ENCODE results near the gene LYL1. TPM values are rescaled to one million over a fixed set of nuclear protein-coding genes. Genes with fewer than 3 reads are reported as not detected.

The LYL1 gene
- total and polyA plus RNA-seq, 2 of the 13 experiments (the other 11 are each of a cell fraction or from before 2014, with no cell fraction given): 0.75 to 0.92 TPM

DNA sequence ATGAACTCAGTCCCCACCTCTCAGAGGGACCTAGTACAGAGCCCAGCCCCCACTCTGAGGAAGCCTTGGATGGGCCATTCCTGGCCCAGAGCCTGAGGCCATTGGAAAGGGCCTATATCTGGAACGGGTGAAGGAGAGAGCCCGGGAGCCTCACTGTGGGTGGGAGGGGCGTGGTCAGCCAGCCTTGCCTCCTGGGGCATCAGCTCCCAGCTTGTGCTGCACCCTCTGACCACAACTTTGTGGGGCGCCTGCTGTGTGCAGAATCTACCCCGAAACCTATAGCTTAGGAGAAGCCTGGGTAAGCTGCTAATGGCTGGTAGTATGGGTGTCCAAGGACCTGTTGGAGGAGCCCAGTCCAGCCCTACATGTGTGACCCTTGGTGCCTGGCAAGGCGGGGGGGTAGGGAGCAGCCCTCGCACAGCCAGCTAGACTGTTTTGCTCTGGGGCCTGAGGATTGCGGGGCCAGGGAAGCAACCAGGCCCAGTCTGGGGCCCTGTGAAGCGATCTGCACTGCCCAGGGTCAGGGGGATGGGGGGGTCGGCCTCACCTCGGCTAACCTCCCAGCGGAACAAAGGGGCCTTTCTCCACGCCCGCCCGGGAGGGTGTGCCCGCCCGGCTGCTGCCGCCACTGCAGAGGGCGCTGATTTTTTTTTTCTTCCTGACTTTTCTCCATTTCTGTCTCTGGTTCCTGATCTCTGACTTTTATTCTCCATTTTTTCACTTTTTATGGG is 42.3 kb downstream of the LYL1 start (continued):
- TF ChIP-seq ATF7-NPFF (CRISPR knock-in tag; IDR thresholded peaks at IDR 0.05; ENCODE audit: low read depth) (peak; percentile 68; the same call in 1 of the 2 replicates), ZMYM3 (CRISPR knock-in tag; IDR thresholded peaks at IDR 0.05) (peak; percentile 82), RNF2 (conservative IDR thresholded peaks at IDR 0.05; ENCODE audit: low read depth) (no peak), HDAC2 (CRISPR knock-in tag; IDR thresholded peaks at IDR 0.05) (peak; percentile 69), SNAI1 (CRISPR knock-in tag; IDR thresholded peaks at IDR 0.05; ENCODE audit: borderline replicate concordance) (no peak), MAZ (IDR thresholded peaks at IDR 0.05; ENCODE audit: borderline replicate concordance, low read depth, low read length) (peak; percentile 74; the same call in 1 of the 2 replicates), MAZ (CRISPR knock-in tag; IDR thresholded peaks at IDR 0.05; ENCODE audit: low read depth) (no peak), ZNF841 (CRISPR knock-in tag; IDR thresholded peaks at IDR 0.05; ENCODE audit: borderline replicate concordance) (no peak), ZNF264 (CRISPR knock-in tag; IDR thresholded peaks at IDR 0.05) (peak; percentile 64; the same call in 1 of the 2 replicates), MED1 (CRISPR knock-in tag; IDR thresholded peaks at IDR 0.05) (peak; percentile 83), ZNF564 (CRISPR knock-in tag; IDR thresholded peaks at IDR 0.05) (0 out of 2 replicates have a peak, but pooled peaks have one; percentile 20), JUNB (CRISPR knock-in tag; IDR thresholded peaks at IDR 0.05; ENCODE audit: borderline replicate concordance) (no peak), KAT7 (CRISPR knock-in tag; IDR thresholded peaks at IDR 0.05; ENCODE audit: borderline replicate concordance) (no peak), ZNF772 (CRISPR knock-in tag; IDR thresholded peaks at IDR 0.05) (peak; percentile 68; the same call in 1 of the 2 replicates), TP53 (CRISPR knock-in tag; conservative IDR thresholded peaks at IDR 0.05) (no peak), ZNF678 (CRISPR knock-in tag; IDR thresholded peaks at IDR 0.05) (no peak), ELF3 (CRISPR knock-in tag; IDR thresholded peaks at IDR 0.05) (peak; percentile 52)
- TF ChIP-seq, protein P1, sequence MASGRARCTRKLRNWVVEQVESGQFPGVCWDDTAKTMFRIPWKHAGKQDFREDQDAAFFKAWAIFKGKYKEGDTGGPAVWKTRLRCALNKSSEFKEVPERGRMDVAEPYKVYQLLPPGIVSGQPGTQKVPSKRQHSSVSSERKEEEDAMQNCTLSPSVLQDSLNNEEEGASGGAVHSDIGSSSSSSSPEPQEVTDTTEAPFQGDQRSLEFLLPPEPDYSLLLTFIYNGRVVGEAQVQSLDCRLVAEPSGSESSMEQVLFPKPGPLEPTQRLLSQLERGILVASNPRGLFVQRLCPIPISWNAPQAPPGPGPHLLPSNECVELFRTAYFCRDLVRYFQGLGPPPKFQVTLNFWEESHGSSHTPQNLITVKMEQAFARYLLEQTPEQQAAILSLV (CRISPR knock-in tag; IDR thresholded peaks at IDR 0.05; ENCODE audit: borderline replicate concordance): no peak
- TF ChIP-seq, protein P2, sequence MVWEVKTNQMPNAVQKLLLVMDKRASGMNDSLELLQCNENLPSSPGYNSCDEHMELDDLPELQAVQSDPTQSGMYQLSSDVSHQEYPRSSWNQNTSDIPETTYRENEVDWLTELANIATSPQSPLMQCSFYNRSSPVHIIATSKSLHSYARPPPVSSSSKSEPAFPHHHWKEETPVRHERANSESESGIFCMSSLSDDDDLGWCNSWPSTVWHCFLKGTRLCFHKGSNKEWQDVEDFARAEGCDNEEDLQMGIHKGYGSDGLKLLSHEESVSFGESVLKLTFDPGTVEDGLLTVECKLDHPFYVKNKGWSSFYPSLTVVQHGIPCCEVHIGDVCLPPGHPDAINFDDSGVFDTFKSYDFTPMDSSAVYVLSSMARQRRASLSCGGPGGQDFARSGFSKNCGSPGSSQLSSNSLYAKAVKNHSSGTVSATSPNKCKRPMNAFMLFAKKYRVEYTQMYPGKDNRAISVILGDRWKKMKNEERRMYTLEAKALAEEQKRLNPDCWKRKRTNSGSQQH (CRISPR knock-in tag; IDR thresholded peaks at IDR 0.05; ENCODE audit: low read depth): no peak
- TF ChIP-seq, protein P3, sequence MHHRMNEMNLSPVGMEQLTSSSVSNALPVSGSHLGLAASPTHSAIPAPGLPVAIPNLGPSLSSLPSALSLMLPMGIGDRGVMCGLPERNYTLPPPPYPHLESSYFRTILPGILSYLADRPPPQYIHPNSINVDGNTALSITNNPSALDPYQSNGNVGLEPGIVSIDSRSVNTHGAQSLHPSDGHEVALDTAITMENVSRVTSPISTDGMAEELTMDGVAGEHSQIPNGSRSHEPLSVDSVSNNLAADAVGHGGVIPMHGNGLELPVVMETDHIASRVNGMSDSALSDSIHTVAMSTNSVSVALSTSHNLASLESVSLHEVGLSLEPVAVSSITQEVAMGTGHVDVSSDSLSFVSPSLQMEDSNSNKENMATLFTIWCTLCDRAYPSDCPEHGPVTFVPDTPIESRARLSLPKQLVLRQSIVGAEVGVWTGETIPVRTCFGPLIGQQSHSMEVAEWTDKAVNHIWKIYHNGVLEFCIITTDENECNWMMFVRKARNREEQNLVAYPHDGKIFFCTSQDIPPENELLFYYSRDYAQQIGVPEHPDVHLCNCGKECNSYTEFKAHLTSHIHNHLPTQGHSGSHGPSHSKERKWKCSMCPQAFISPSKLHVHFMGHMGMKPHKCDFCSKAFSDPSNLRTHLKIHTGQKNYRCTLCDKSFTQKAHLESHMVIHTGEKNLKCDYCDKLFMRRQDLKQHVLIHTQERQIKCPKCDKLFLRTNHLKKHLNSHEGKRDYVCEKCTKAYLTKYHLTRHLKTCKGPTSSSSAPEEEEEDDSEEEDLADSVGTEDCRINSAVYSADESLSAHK (CRISPR knock-in tag; IDR thresholded peaks at IDR 0.05; ENCODE audit: borderline replicate concordance): no peak
- TF ChIP-seq, protein P4, sequence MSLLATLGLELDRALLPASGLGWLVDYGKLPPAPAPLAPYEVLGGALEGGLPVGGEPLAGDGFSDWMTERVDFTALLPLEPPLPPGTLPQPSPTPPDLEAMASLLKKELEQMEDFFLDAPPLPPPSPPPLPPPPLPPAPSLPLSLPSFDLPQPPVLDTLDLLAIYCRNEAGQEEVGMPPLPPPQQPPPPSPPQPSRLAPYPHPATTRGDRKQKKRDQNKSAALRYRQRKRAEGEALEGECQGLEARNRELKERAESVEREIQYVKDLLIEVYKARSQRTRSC (CRISPR knock-in tag; IDR thresholded peaks at IDR 0.05; ENCODE audit: low read depth): no peak
- TF ChIP-seq, protein P5, sequence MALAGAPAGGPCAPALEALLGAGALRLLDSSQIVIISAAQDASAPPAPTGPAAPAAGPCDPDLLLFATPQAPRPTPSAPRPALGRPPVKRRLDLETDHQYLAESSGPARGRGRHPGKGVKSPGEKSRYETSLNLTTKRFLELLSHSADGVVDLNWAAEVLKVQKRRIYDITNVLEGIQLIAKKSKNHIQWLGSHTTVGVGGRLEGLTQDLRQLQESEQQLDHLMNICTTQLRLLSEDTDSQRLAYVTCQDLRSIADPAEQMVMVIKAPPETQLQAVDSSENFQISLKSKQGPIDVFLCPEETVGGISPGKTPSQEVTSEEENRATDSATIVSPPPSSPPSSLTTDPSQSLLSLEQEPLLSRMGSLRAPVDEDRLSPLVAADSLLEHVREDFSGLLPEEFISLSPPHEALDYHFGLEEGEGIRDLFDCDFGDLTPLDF (CRISPR knock-in tag; IDR thresholded peaks at IDR 0.05): no peak
